DMS79 treated with DMSO at 0.1 percent for 48 hours (cell line): ENCODE measurements around the gene SYT5.
"Not testable (repeated sequence)": the region's sequence is repeated elsewhere in the genome, so short reads cannot be mapped to it uniquely, and the experiment has no call there.

Experiments used
- DNase-seq: peaks from one replicate; lab custom pipeline; 2025; lab: John Stamatoyannopoulos, UW

The SYT5 gene

GRCh38 chr19:55171440-55171839 is 8.6 kb downstream of the SYT5 start:
- DNase-seq, result no peak

DNA sequence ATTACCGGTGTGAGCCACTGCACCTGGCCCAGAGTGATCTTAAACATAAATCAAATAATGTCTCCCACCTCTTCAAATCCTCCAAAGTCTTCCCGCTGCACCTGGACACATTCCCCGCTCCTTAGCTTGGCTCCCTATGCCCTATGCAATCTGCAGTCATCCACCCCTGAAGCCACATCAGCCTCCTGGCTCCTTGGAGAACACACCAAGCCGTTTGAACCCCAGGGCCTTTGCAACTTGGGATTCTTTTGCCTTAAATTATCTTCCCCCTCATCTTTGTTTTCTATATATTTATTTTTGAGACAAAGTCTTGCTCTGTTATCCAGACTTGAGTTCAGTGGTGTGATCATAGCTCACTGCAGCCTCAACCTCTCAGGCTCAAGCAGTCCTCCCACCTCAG is 11.0 kb downstream of the SYT5 start:
- DNase-seq, result no peak

DNA sequence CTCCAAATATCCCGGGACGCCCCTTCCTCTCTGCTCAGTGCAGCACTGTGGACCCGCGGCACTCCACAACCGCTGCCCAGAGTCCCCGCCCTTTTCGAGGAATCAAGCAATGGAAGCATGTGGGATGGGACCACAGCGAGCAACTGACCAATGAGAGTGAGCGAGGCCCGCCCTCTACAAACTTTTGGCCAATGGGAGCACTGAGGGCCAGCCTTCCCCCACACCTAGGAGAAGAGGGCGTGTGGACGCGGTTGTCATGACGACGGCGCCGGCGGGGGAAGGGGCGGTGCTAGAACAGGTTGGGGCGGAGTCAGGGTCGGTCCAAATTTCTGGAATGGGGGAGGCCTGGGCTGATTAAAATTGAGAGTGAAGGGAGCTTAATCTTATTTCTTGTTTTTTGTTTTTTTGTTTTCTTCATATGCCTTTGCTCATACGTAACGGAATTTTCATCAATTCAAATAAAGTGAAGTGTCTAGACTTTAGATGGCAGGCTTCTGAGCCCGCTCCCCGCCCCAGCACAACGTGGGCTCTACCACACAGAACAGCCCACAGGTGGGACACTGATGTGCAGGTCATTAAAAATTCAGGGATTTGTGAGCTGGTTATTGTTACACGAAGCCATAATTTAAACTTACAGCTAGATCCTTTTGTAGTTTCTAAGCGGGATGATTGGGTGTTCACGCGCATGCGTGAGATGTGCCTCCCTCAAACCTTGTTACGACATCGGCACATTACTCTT is 13.4 kb downstream of the SYT5 start, which contains the start of gene DNAAF3:
Gene DNAAF3 (minus strand): TSS at position 84 of the 739 bp plus-strand sequence. CDS start 200 bp downstream, outside the sequence.
- peak; percentile 97 for DNase-seq

GRCh38 chr19:55165952-55166529 is 14.0 kb downstream of the SYT5 start:
- DNase-seq, result peak; percentile 59

- no peak for DNase-seq
Observed at GRCh38 chr19:55161571-55162322, 18.3 kb downstream of the SYT5 start.

- DNase-seq, result no peak
Observed at GRCh38 chr19:55160986-55161365, 19.1 kb downstream of the SYT5 start.

- DNase-seq, result peak; percentile 91
Observed at GRCh38 chr19:55160128-55160985, 19.7 kb downstream of the SYT5 start.

DNA sequence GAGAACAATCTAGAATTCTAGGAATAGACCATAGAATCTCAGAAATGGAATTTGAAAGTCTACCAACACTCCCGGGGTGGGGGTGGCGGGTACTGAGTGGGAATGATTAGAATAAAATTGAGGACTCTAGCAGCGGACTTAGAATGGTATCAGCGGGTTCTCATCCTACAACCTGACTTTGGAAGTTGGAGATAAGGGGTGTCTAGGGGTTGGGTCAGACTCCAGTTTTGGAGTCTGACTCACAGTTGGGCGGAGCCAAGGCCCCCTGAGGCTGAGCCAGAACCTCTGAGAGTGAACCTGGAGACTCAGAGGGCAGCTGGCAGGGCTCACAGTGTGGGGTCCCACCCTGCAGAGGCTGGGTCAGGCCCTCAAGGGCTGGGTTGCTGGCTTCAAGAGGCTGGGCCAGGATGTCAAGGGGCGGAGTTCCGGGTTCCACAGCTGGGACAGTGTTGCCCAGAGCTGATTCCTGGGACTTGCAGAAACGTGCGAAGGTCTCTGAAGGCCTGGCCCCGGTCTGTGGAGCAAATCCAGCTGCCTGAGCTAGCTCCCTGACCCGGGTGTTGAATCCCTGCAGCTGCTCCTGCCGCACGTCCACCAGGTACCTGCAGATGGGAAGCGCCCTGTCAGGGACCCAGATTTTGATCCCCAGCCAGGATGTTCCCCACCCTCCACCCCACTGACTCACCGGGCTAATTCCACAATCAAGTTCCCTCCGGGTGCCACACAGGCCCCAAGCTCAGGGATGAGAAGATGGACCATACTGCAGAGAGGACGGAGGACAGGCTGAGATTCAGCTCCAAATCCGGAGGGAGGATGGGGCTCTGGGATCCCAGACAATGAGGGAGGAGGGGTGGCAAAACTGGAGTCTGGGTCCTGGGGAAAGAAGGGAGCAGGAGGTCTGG is 21.0 kb downstream of the SYT5 start:
- no peak for DNase-seq

- DNase-seq, result no peak
Observed at GRCh38 chr19:55158423-55158822, 21.7 kb downstream of the SYT5 start.

GRCh38 chr19:55157064-55157908 is 22.8 kb downstream of the SYT5 start, which contains the start of gene TNNI3:
Gene TNNI3 (minus strand): TSS chr19:55157732. CDS start chr19:55157589, 143 bp downstream.
- no peak for DNase-seq

DNA sequence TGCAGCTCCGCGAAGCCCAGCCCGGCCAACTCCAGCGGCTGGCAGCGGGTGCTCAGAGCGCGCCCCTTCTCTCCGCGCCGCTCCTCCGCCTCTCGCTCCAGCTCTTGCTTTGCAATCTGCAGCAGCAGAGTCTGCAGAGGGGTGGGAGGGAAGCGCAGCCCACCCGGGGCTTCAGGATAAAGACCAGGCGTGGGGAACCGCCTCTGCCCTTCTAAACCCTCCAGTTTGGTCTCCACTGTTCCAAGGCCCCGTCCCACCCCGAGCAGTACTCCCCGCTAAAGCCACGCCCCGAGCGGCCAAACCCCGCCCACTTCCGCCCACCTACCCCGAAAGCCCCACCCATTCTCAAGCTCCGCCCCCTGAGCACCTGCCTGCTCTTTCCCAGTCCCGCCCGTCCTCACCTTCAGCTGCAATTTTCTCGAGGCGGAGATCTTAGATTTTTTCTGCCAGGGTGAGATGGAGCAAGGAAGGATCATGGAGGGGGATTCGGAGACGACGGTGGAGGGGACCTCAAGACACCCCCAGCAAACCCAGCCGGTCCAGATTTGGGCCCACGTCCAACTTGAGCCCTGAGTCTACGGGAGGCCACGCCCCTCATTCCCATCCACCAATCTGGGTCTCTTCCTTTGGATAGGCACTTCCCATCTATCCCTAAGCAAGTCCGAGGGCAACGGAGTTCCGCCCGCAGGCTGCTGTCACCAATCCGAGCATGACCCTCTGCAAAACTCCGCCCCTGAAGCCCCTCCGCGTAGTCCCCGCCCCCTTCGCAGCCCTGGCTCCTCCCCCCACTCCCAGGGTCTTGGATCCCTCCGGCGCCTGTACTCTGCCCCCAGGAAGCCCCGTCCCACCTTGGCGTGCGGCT is 23.7 kb downstream of the SYT5 start:
- no peak for DNase-seq

- not testable (repeated sequence) for DNase-seq
Observed at GRCh38 chr19:55155784-55156183, 24.3 kb downstream of the SYT5 start.

DNA sequence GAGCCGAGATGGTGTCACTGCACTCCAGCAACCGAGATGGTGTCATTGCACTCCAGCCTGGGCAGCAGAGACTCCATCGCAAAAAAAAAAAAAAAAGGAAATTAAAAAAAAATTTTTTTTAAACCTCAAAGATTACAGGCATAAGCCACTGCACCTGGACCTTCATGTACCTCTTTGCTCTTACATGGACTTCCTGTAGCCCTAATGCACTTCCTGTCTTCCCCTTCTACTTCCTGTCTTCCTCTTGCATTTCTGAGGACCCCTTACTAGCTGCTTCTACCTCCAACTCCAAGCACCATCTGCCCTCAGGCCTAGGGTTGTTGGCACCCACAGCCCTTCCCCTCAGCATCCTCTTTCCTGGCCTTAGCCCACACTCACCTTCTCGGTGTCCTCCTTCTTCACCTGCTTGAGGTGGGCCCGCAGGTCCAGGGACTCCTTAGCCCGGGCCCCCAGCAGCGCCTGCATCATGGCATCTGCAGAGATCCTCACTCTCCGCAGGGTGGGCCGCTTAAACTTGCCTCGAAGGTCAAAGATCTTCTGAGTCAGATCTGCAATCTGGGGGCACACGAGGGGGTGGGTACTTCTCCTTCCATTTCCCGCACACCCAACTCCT is 26.3 kb downstream of the SYT5 start:
- DNase-seq, result no peak

- DNase-seq, result peak; percentile 30
Observed at GRCh38 chr19:55152017-55152416, 28.1 kb downstream of the SYT5 start.

DNA sequence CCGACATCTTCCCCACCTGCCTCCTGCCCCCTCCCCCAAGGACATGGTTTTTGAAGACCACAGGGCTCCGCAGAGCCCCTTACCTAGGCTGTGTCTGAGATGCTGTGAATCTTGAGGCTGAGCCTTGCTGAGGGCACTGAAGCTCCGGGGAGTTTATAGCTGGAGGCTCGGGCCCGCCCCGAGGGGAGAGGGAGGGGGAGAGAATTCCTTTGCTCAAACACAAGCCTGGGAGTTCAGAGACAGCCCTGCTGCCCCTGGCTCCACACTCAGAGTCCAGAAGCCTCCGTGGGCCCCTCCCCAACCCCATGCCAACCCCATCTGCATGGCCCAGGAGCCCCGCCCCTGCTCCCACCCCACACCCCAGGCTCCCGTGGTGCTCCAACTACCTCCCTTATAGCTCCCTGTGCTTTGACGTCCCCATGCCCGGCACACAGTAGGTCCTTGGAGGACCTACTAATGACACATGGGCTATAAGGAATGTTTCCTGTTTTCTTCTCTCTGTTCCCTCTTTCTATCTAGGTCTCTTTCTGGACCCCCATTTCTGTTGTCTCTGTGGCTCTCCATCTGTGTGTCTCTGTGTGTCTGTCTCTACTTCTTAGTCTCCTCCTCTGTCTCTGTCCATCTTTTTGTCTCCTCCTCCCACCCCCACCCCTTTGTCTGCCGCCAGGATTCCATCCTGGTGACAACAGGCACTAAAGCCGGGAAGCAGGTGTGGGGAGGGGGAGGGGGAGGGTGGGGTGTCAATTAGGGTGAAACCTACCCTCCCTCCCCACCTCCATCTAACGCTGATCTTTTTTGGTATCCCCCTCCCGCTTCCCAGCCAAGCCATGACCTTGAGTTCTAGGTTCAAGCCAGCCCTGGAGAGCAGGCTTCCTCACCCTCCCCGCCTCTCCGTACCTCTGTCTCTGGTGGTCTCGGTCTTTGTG is 30.7 kb downstream of the SYT5 start, which contains the start of gene TNNT1:
Gene TNNT1 (minus strand): TSS at position 129 of the 926 bp plus-strand sequence. CDS start 2,049 bp downstream, outside the sequence.
- no peak for DNase-seq

DNA sequence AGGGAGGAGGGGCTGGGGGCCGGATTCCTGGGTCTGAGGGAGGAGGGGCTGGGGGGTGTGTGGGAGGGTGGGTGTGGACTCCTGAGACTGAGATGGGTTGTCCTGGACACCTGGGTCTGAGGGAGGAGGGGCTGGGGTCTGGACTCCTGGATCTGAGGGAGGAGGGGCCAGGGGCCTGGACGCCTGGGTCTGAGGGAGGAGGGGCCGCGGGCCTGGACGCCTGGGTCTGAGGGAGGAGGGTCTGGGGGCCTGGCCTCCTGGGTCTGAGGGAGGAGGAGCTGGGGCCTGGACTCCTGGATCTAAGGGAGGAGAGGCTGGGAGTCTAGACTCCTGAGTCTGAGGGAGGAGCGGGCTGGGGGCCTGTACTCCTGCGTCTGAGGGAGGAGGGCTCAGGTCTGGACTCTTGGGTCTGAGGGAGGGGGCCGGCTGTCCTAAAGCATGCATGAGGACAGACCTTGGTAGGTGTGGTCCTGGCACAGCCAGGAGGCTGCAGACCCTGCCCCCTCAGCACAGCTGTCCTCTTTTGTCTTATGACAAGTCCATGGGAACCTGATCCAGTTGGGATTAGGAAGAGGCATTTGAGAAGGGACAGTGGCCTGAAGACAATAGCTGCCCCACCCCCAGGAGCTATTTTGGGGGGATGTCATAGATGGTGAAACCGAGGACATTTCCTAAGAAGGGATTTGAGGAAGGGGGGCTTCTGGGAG is 32.4 kb downstream of the SYT5 start:
- DNase-seq, result no peak
